ENCODE measurements around the gene SMIM23.

GRCh38 chr5:171755354-171755821 is 30.2 kb upstream of the SMIM23 start:
- TF ChIP-seq TRIM24 (CRISPR knock-in tag; IDR thresholded peaks at IDR 0.05) (no peak), TBP (CRISPR knock-in tag; IDR thresholded peaks at IDR 0.05) (no peak), POLR2A (IDR thresholded peaks at IDR 0.05; ENCODE audit: insufficient read depth in 1 of 2, low read depth in 2 of 2, low read length in 2 of 2) (no peak), ZBTB34 (CRISPR knock-in tag; IDR thresholded peaks at IDR 0.05) (no peak), CBX1 (IDR thresholded peaks at IDR 0.05; ENCODE audit: low read depth) (no peak), MBNL3 (CRISPR knock-in tag; conservative IDR thresholded peaks at IDR 0.05) (no peak), ZNF770 (CRISPR knock-in tag; IDR thresholded peaks at IDR 0.05) (no peak)
